ENCODE data around the gene SIGLEC9.

Gene SIGLEC9

GRCh38 chr19:51124729-51125128 is at the start of gene SIGLEC9:
SIGLEC9 (plus strand) TSS chr19:51124906; CDS start chr19:51124975, 69 bp downstream.
- DNase-seq (ENCODE audit: extremely low read depth in 1 of 2, low read depth in 1 of 2), result no peak

- DNase-seq (ENCODE audit: extremely low read depth in 1 of 2, low read depth in 1 of 2), result no peak
Observed at GRCh38 chr19:51075998-51076397, 48.7 kb upstream of the SIGLEC9 start.

- DNase-seq (ENCODE audit: extremely low read depth in 1 of 2, low read depth in 1 of 2), result no peak
Observed at GRCh38 chr19:51076631-51077213, 48.0 kb upstream of the SIGLEC9 start.

- DNase-seq (ENCODE audit: extremely low read depth in 1 of 2, low read depth in 1 of 2), result no peak
Observed at GRCh38 chr19:51078104-51078503, 46.6 kb upstream of the SIGLEC9 start.

GRCh38 chr19:51078731-51079130 is 46.0 kb upstream of the SIGLEC9 start:
- DNase-seq (ENCODE audit: extremely low read depth in 1 of 2, low read depth in 1 of 2), result no peak

GRCh38 chr19:51079481-51080110 is 45.1 kb upstream of the SIGLEC9 start:
- DNase-seq (ENCODE audit: extremely low read depth in 1 of 2, low read depth in 1 of 2), result no peak

GRCh38 chr19:51081476-51081875 is 43.2 kb upstream of the SIGLEC9 start:
- no peak for DNase-seq (ENCODE audit: extremely low read depth in 1 of 2, low read depth in 1 of 2)

GRCh38 chr19:51082611-51083010 is 42.1 kb upstream of the SIGLEC9 start, which contains the start of gene KLK14:
KLK14 (minus strand) TSS chr19:51082887; CDS start chr19:51082614, 273 bp downstream.
- no peak for DNase-seq (ENCODE audit: extremely low read depth in 1 of 2, low read depth in 1 of 2)

- no peak for DNase-seq (ENCODE audit: extremely low read depth in 1 of 2, low read depth in 1 of 2)
Observed at GRCh38 chr19:51083181-51083580, 41.5 kb upstream of the SIGLEC9 start.

GRCh38 chr19:51083783-51084182 is 40.9 kb upstream of the SIGLEC9 start:
- DNase-seq (ENCODE audit: extremely low read depth in 1 of 2, low read depth in 1 of 2), result no peak

- no peak for DNase-seq (ENCODE audit: extremely low read depth in 1 of 2, low read depth in 1 of 2)
Observed at GRCh38 chr19:51084505-51084904, 40.2 kb upstream of the SIGLEC9 start.

GRCh38 chr19:51086153-51086850 is 38.4 kb upstream of the SIGLEC9 start:
- no peak for DNase-seq (ENCODE audit: extremely low read depth in 1 of 2, low read depth in 1 of 2)

GRCh38 chr19:51089786-51090185 is 34.9 kb upstream of the SIGLEC9 start:
- no peak for DNase-seq (ENCODE audit: extremely low read depth in 1 of 2, low read depth in 1 of 2)

GRCh38 chr19:51090471-51090870 is 34.2 kb upstream of the SIGLEC9 start:
- no peak for DNase-seq (ENCODE audit: extremely low read depth in 1 of 2, low read depth in 1 of 2)

GRCh38 chr19:51091126-51091525 is 33.6 kb upstream of the SIGLEC9 start:
- DNase-seq (ENCODE audit: extremely low read depth in 1 of 2, low read depth in 1 of 2), result no peak

- DNase-seq (ENCODE audit: extremely low read depth in 1 of 2, low read depth in 1 of 2), result no peak
Observed at GRCh38 chr19:51091895-51092873, 32.5 kb upstream of the SIGLEC9 start.

GRCh38 chr19:51093101-51093500 is 31.6 kb upstream of the SIGLEC9 start:
- DNase-seq (ENCODE audit: extremely low read depth in 1 of 2, low read depth in 1 of 2), result no peak

- no peak for DNase-seq (ENCODE audit: extremely low read depth in 1 of 2, low read depth in 1 of 2)
Observed at GRCh38 chr19:51093510-51094345, 31.0 kb upstream of the SIGLEC9 start.

- DNase-seq (ENCODE audit: extremely low read depth in 1 of 2, low read depth in 1 of 2), result no peak
Observed at GRCh38 chr19:51094696-51095279, 29.9 kb upstream of the SIGLEC9 start.

Measured in activated CD8-positive, alpha-beta memory T cell treated with anti-CD3 and anti-CD28 coated beads for 1 hour (primary cell).